Right atrium auricular region (tissue), 2 donors: ENCODE results near the gene FLRT3. TPM values are rescaled to one million over a fixed set of nuclear protein-coding genes. Genes with fewer than 3 reads are reported as not detected.

ENCODE experiments used
- DNase-seq: peaks from one replicate; pipeline ENCODE4 v3.0.0-alpha.2; 2019; ENCODE audit warnings: low spot score
- H3K27ac ChIP-seq, 2 donors: fragments of 200-600 bp; sonication (generic); 1 replicate in 1 of 2; 2 replicates in 1 of 2; pipeline ENCODE4 v1.5.1; 2016 to 2019
- H3K27me3 ChIP-seq, 2 donors: fragments of 200-600 bp; sonication (generic); one replicate each; pipeline versions ENCODE4 v1.5.1 to v1.6.0; 2017 to 2019
- H3K36me3 ChIP-seq: fragments of 200-600 bp; sonication (generic); one replicate; pipeline ENCODE4 v1.5.1; 2016
- H3K4me1 ChIP-seq, 2 donors: fragments of 200-600 bp; sonication (generic); one replicate each; pipeline versions ENCODE4 v1.5.1 to v1.6.0; 2017 to 2019
- H3K4me3 ChIP-seq, 2 donors: fragments of 200-600 bp; sonication (generic); 1 replicate in 1 of 2; 2 replicates in 1 of 2; pipeline ENCODE4 v1.5.1; 2017 to 2019; ENCODE audit warnings: mild to moderate bottlenecking in 1 of 2, moderate library complexity in 1 of 2
- H3K9me3 ChIP-seq, 2 donors: fragments of 200-600 bp; sonication (generic); one replicate each; pipeline ENCODE4 v1.5.1; 2019
- total RNA-seq, 2 donors: library from RNA; depleted of rRNA; stranded (reverse); fragments of >200 nt; gene quantifications; one replicate each; pipeline ENCODE4 v1.1.0, GENCODE V29; 2016
- TF ChIP-seq, protein P1 (sequence below), 2 donors: fragments of 200-600 bp; sonication (generic); IDR thresholded peaks; one replicate each; pipeline ENCODE4 v1.5.1; 2019; ENCODE audit warnings: antibody characterized with exemption in 2 of 2

The FLRT3 gene
- total RNA-seq, 2 donors from 2014 or later = 2.3 to 17.8 TPM

DNA sequence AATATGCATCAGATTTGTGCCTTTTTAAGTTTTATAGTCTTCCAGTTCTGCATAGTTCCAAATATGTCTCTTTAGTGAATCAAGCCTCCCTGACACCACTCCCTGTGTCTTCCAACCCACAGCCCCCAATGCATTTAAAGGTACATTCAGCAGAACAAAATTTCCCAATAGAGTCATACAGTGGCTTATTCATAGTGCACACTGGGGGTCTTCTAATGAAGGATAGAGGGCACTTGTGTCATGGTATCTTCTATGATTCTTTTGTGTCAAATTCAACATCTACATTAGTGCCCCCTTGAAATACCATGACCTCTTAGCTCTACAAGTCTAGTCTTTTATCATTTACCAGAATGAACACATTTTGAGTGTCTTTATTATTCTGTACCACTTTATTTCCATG, 33.8 kb downstream of the FLRT3 start:
- Histone ChIP-seq H3K4me3 (no peak overlapping the region), H3K27me3 (no peaks in the 10 kb centered on the region), H3K4me1 (no peaks in the 10 kb centered on the region), H3K36me3 (no peaks in the 10 kb centered on the region), H3K9me3 (peaks cover 0 to 6% of the 10 kb centered on the region in 2 donors), H3K27ac (no peak overlapping the region)
- no peak for DNase-seq
- TF ChIP-seq, protein P1, sequence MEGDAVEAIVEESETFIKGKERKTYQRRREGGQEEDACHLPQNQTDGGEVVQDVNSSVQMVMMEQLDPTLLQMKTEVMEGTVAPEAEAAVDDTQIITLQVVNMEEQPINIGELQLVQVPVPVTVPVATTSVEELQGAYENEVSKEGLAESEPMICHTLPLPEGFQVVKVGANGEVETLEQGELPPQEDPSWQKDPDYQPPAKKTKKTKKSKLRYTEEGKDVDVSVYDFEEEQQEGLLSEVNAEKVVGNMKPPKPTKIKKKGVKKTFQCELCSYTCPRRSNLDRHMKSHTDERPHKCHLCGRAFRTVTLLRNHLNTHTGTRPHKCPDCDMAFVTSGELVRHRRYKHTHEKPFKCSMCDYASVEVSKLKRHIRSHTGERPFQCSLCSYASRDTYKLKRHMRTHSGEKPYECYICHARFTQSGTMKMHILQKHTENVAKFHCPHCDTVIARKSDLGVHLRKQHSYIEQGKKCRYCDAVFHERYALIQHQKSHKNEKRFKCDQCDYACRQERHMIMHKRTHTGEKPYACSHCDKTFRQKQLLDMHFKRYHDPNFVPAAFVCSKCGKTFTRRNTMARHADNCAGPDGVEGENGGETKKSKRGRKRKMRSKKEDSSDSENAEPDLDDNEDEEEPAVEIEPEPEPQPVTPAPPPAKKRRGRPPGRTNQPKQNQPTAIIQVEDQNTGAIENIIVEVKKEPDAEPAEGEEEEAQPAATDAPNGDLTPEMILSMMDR (IDR thresholded peaks at IDR 0.05) = no peak

DNA sequence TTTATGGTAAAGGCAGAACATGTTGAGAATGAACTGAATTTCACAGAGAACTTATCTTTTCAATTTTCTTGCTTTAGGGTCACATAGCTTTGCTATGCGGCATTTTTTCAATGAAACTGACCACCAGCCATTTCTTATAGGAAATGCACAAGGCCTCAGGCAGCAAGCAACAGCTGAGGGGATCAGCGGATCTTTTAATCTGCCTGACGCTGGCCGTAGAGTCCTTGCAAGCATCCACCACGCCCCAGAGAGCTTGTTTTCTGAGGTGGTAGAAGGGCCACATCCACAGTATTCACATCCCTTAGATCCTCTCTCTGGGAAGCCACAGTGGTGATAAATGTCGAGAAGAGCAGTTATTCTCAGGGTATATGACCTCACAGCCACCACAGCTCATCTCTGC, 34.3 kb downstream of the FLRT3 start:
- no peak for DNase-seq
- no peaks in the 10 kb centered on the region for H3K36me3 ChIP-seq
- no peaks in the 10 kb centered on the region for H3K4me1 ChIP-seq
- no peak overlapping the region for H3K4me3 ChIP-seq
- TF ChIP-seq, protein P1 (IDR thresholded peaks at IDR 0.05) = no peak
- H3K27ac ChIP-seq = no peak overlapping the region
- no peaks in the 10 kb centered on the region for H3K27me3 ChIP-seq
- H3K9me3 ChIP-seq = peaks cover 0 to 6% of the 10 kb centered on the region in 2 donors

DNA sequence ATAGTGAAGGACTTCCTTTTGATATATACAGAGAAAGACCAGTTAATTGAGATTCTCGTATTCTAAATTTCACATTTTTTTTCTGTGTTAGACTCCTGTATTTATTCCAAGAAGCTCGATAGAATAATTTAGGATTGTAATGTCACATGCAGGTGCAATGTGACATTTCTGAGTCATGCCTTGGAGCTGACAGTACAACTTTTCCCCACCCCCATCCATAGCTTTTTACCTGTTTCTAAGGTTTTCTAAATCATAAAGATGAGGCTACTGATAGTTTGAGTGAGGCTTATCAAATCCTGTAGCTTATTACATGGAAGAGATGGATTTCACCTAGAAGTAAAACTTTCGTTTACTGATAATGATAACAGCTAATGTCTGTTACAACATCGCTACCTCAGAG, 37.6 kb downstream of the FLRT3 start:
- H3K4me1 ChIP-seq = no peaks in the 10 kb centered on the region
- no peak overlapping the region for H3K4me3 ChIP-seq
- no peak overlapping the region for H3K27ac ChIP-seq
- H3K9me3 ChIP-seq = peaks cover 0 to 6% of the 10 kb centered on the region in 2 donors
- TF ChIP-seq, protein P1 (IDR thresholded peaks at IDR 0.05) = no peak
- no peaks in the 10 kb centered on the region for H3K27me3 ChIP-seq
- H3K36me3 ChIP-seq = no peaks in the 10 kb centered on the region
- DNase-seq = no peak

DNA sequence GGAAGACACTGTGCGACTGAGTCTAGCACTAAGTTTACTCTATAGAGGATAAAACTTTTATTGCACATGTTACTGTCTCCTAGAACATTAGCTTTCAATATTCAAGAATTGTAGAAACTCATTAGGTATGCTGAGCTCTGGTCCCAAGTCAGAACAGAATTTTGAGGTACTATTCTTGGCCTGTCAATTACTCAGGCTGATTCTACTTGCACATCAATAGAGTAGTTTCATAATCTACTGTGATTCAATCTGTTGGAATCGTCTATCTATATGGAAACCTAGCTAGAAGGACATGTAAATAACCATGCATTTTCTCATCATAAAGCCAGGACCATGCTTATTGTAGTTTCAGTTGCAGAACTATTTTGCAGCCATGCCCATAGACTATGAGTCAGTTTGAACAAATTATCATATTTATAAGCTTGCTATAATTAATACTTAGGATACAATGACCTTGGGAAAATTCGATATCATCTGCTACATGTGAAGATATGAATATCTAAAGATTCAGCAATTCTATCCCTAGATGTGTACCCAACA, 41.6 kb downstream of the FLRT3 start:
- Histone ChIP-seq H3K27ac (no peak overlapping the region), H3K4me3 (no peak overlapping the region)

DNA sequence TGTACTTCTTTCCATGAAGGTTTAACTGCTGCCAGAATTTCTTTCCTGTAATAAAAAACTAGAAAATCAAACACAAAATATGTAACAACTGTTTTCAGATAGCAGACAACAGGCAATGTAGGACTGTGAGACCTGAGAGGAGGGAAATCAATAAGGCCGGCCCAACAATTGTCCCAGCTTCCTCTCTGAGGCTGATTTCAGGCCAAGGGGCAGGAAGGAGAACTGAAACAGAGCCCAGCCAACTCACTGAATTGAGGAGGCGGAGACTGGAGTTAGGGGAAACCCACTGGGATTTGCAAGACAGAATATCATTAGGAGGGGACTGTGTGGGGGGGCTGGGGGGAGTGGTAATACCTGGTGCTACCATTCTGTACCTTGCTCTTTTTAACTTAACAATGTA, 42.2 kb downstream of the FLRT3 start:
- H3K4me3 ChIP-seq = no peak overlapping the region
- H3K27ac ChIP-seq = no peak overlapping the region
- H3K4me1 ChIP-seq = no peaks in the 10 kb centered on the region
- no peaks in the 10 kb centered on the region for H3K9me3 ChIP-seq
- TF ChIP-seq, protein P1 (IDR thresholded peaks at IDR 0.05) = no peak
- H3K27me3 ChIP-seq = no peaks in the 10 kb centered on the region
- no peak for DNase-seq
- H3K36me3 ChIP-seq = no peaks in the 10 kb centered on the region

More for the DNA sequence above, 41.6 kb downstream of the FLRT3 start:
- Histone ChIP-seq H3K27me3 (no peaks in the 10 kb centered on the region), H3K36me3 (no peaks in the 10 kb centered on the region), H3K4me1 (no peaks in the 10 kb centered on the region), H3K9me3 (no peaks in the 10 kb centered on the region)
- no peak for DNase-seq
- TF ChIP-seq, protein P1 (IDR thresholded peaks at IDR 0.05) = no peak

DNA sequence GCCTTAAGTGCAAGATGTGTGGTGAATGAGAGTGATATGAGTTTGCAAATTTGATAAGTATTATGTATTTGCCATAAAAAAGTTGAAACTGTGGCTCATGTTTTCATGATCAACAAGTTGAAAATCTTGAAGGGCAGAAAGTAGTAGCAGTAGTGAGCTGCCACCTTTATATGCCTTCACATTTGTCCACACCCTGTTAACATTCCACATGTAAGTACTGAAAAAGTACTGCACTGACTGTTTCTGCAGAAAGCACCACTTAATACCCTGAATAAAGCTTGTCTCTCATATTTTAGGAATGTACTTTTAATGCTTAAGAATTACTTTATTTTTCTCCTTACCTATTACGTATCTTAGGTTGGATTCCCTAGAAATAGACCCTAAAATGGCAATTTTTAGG, 45.9 kb downstream of the FLRT3 start:
- H3K27me3 ChIP-seq = no peaks in the 10 kb centered on the region
- TF ChIP-seq, protein P1 (IDR thresholded peaks at IDR 0.05) = no peak
- H3K4me1 ChIP-seq = no peaks in the 10 kb centered on the region
- no peaks in the 10 kb centered on the region for H3K9me3 ChIP-seq
- no peak for DNase-seq
- no peak overlapping the region for H3K27ac ChIP-seq
- no peak overlapping the region for H3K4me3 ChIP-seq
- H3K36me3 ChIP-seq = no peaks in the 10 kb centered on the region
